OCI-LY3 (cell line): ENCODE measurements around the gene EVI5L.

Source experiments
- CTCF ChIP-seq: fragments of 200-600, 300-600 bp; sonication (generic); IDR thresholded peaks from 2 replicates; pipeline ENCODE4 v1.5.1; 2014; ENCODE audit warnings: antibody characterized with exemption, low read length, low read depth
- EZH2phosphoT487 ChIP-seq: fragments of 200-600 bp; shearing (Covaris generic); IDR thresholded peaks from 2 replicates; pipeline ENCODE4 v1.6.1; 2018; ENCODE audit warnings: antibody characterized with exemption, mixed run types, low read depth

GRCh38 chr19:7900401-7900870 lies 70.4 kb downstream of the EVI5L start:
- TF ChIP-seq CTCF: no peak
- no peak for TF ChIP-seq EZH2phosphoT487
